Panc1 (cell line): ENCODE measurements around the gene NYAP2. TPM values are rescaled to one million over a fixed set of nuclear protein-coding genes. Genes with fewer than 3 reads are reported as not detected.

Source experiments
- ATAC-seq: fragments of 200-7000 bp; cut with Tn5 transposase; 2 replicates; pipeline ENCODE4 v1.9.1; 2020; ENCODE audit warnings: mild to moderate bottlenecking, moderate library complexity
- BruUV-seq: library from RNA; stranded (reverse); fragments of 400-500 nt; replicated peaks from 2 replicates; lab custom pipeline; 2021; lab: Mats Ljungman, UMichigan
- CTCF ChIA-PET: fragments of 300-600 bp; sonication (Branson Sonifier 250); formaldehyde crosslinking; loops from one replicate; lab custom pipeline; 2022; ENCODE audit warnings: antibody characterized with exemption; lab: Charles Lee
- POLR2A ChIA-PET: fragments of 300-600 bp; sonication (Branson Sonifier 250); formaldehyde crosslinking; loops from one replicate; lab custom pipeline; 2022; ENCODE audit warnings: antibody characterized with exemption; lab: Charles Lee
- DNase-seq: peaks from one replicate; pipeline ENCODE4 v3.0.0-alpha.2; 2010; ENCODE audit warnings: low read depth, low spot score
- H3K27ac ChIP-seq: 2 replicates; pipeline ENCODE4 v1.5.1; 2011; ENCODE audit warnings: mild to moderate bottlenecking, low read length, inconsistent platforms
- H3K27me3 ChIP-seq: fragments of 200-500 bp; sonication (Bioruptor generic); 2 replicates; pipeline ENCODE4 v1.6.0; 2014; ENCODE audit warnings: low read length, inconsistent platforms; ENCODE audit not compliant: control insufficient read depth, insufficient read depth
- H3K36me3 ChIP-seq: fragments of 200-500 bp; sonication (Bioruptor generic); 2 replicates; pipeline ENCODE4 v1.5.1; 2014; ENCODE audit warnings: inconsistent platforms, mild to moderate bottlenecking, low read length, moderate library complexity; ENCODE audit not compliant: control insufficient read depth, insufficient read depth
- H3K4me1 ChIP-seq: 2 replicates; pipeline ENCODE4 v1.5.1; 2011; ENCODE audit warnings: inconsistent platforms, mild to moderate bottlenecking, low read length, moderate library complexity; ENCODE audit not compliant: control insufficient read depth, insufficient read depth
- H3K4me3 ChIP-seq, 2 experiments: 2 replicates each; pipeline ENCODE4 v1.5.1; 2011 to 2012; ENCODE audit warnings: low read depth in 2 of 2, low read length in 2 of 2, mild to moderate bottlenecking in 2 of 2, inconsistent platforms in 1 of 2, moderate library complexity in 1 of 2
- H3K9me3 ChIP-seq: fragments of 200-500 bp; sonication (Bioruptor generic); 2 replicates; pipeline ENCODE4 v1.5.1; 2014; ENCODE audit warnings: low read depth, mild to moderate bottlenecking, inconsistent platforms, low read length, moderate library complexity; ENCODE audit not compliant: control insufficient read depth, insufficient read depth
- POLR2AphosphoS5 ChIP-seq: IDR thresholded peaks from 2 replicates; pipeline ENCODE4 v1.6.1; 2012; ENCODE audit warnings: mild to moderate bottlenecking, low read depth, low read length, moderate library complexity
- TCF7L2 ChIP-seq: IDR thresholded peaks from 2 replicates; pipeline ENCODE4 v1.6.1; 2011; ENCODE audit warnings: mild to moderate bottlenecking, low read depth, low read length, inconsistent platforms
- in situ Hi-C: cut with HindIII; loops from 2 replicates; pipeline ENCODE4 v1.10.0; 2016; ENCODE audit warnings: low sequenced_read_pairs, low pct_unique_long_range_greater_than_20kb
- intact Hi-C: fragments of 100-400 bp; cut with micrococcal nuclease; formaldehyde crosslinking; loops from one replicate; pipeline ENCODE4 v1.10.0; 2022; ENCODE audit not compliant: unreplicated experiment
- total RNA-seq: library from RNA; stranded (reverse); gene quantifications from one replicate; pipeline ENCODE4 v1.2.1, GENCODE V29; 2021; ENCODE audit not compliant: unreplicated experiment
- TF ChIP-seq, protein P1 (sequence below): fragments of 450-650 bp; IDR thresholded peaks from 2 replicates; pipeline ENCODE4 v1.5.1; 2017; ENCODE audit warnings: mild to moderate bottlenecking
- TF ChIP-seq, protein P2 (sequence below), 2 experiments: IDR thresholded peaks; 2 replicates each; pipeline ENCODE4 v1.6.1; 2011 to 2012; ENCODE audit warnings: low read depth in 2 of 2, control low read depth in 1 of 2, low read length in 1 of 2, mild to moderate bottlenecking in 1 of 2, moderate library complexity in 1 of 2; ENCODE audit not compliant: insufficient read depth in 1 of 2

NYAP2 gene
- total RNA-seq, 1 experiment from 2014 or later = not detected

DNA sequence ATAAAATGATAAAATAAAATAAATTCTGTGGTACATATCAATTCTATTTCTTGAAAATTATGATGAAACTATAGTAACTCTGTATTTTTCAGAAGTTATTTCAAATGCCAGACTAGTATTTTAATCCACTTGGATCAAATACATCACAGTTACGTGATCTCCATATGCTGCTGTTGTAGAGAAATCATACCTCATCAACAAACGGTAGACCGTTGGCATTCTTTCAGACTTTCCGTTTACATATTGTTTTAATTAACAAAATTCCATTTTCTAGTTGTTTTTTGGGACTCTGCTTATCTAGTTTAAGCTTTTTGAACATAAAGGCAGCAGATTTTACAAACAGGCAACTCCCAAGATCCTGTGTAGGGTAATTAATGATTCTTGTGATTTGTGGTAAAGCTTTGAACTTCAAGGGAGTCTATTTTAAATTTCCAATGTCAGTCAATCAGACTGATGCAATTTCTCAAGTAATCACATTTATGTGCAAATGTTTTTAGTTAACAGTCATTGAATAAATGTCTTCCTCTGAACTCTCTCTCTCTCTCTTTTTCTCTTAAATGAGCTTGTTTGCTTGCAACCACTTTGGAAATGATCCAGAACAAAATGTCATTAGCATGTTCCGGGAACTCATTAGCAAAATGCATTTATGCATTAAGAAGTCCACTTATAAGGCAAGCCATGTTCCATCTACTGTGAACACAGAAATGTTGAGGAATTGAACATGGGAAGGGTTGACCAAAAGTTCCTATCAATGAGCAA is 31.8 kb downstream of the NYAP2 start:
- DNase-seq (no peak), ATAC-seq (no peak)
- intact Hi-C loops = no loop called here
- H3K27ac ChIP-seq = no peak overlapping the region
- BruUV-seq = no TSS peak
- no peaks in the 10 kb centered on the region for H3K36me3 ChIP-seq
- TF ChIP-seq TCF7L2 (no peak), POLR2AphosphoS5 (no peak)
- TF ChIP-seq, protein P1, sequence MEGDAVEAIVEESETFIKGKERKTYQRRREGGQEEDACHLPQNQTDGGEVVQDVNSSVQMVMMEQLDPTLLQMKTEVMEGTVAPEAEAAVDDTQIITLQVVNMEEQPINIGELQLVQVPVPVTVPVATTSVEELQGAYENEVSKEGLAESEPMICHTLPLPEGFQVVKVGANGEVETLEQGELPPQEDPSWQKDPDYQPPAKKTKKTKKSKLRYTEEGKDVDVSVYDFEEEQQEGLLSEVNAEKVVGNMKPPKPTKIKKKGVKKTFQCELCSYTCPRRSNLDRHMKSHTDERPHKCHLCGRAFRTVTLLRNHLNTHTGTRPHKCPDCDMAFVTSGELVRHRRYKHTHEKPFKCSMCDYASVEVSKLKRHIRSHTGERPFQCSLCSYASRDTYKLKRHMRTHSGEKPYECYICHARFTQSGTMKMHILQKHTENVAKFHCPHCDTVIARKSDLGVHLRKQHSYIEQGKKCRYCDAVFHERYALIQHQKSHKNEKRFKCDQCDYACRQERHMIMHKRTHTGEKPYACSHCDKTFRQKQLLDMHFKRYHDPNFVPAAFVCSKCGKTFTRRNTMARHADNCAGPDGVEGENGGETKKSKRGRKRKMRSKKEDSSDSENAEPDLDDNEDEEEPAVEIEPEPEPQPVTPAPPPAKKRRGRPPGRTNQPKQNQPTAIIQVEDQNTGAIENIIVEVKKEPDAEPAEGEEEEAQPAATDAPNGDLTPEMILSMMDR = no peak
- TF ChIP-seq, protein P2, sequence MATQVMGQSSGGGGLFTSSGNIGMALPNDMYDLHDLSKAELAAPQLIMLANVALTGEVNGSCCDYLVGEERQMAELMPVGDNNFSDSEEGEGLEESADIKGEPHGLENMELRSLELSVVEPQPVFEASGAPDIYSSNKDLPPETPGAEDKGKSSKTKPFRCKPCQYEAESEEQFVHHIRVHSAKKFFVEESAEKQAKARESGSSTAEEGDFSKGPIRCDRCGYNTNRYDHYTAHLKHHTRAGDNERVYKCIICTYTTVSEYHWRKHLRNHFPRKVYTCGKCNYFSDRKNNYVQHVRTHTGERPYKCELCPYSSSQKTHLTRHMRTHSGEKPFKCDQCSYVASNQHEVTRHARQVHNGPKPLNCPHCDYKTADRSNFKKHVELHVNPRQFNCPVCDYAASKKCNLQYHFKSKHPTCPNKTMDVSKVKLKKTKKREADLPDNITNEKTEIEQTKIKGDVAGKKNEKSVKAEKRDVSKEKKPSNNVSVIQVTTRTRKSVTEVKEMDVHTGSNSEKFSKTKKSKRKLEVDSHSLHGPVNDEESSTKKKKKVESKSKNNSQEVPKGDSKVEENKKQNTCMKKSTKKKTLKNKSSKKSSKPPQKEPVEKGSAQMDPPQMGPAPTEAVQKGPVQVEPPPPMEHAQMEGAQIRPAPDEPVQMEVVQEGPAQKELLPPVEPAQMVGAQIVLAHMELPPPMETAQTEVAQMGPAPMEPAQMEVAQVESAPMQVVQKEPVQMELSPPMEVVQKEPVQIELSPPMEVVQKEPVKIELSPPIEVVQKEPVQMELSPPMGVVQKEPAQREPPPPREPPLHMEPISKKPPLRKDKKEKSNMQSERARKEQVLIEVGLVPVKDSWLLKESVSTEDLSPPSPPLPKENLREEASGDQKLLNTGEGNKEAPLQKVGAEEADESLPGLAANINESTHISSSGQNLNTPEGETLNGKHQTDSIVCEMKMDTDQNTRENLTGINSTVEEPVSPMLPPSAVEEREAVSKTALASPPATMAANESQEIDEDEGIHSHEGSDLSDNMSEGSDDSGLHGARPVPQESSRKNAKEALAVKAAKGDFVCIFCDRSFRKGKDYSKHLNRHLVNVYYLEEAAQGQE (IDR thresholded peaks at IDR 0.05; ENCODE audit: insufficient read depth in 1 of 2, low read depth in 2 of 2, low read length in 1 of 2) = no peak
- no peaks in the 10 kb centered on the region for H3K9me3 ChIP-seq
- CTCF ChIA-PET = no interaction called here
- POLR2A ChIA-PET = no interaction called here
- no peaks in the 10 kb centered on the region for H3K27me3 ChIP-seq
- no peak overlapping the region for H3K4me3 ChIP-seq
- H3K4me1 ChIP-seq = no peaks in the 10 kb centered on the region
- in situ Hi-C loops = no loop called here

DNA sequence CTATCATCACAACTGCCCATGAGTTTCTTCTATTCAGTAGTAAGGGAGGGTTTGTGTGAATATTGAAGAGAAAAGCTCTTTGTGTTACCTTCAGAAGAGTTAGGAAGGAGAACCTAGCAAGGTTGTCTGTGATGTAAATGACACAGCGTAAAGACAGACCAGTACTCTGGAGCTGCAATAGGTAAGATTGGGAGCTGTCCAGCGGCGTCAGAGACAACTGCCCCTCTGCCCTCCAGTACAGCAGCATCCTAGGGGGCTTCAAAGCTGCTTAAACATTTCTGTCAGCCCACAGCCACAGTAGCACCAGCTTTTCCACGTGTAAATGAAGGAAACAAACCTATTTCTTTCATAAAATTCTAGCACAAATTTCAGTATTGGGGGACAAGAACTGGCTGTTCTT is 34.5 kb downstream of the NYAP2 start:
- intact Hi-C loops = no loop called here
- DNase-seq (no peak), ATAC-seq (no peak)
- CTCF ChIA-PET = no interaction called here
- in situ Hi-C loops = no loop called here
- no peak overlapping the region for H3K4me3 ChIP-seq
- H3K4me1 ChIP-seq = no peaks in the 10 kb centered on the region
- no peaks in the 10 kb centered on the region for H3K27me3 ChIP-seq
- H3K9me3 ChIP-seq = no peaks in the 10 kb centered on the region
- no peak overlapping the region for H3K27ac ChIP-seq
- POLR2A ChIA-PET = no interaction called here
- H3K36me3 ChIP-seq = no peaks in the 10 kb centered on the region
- no TSS peak for BruUV-seq
- no peak for TF ChIP-seq TCF7L2
- TF ChIP-seq, protein P2 (IDR thresholded peaks at IDR 0.05; ENCODE audit: insufficient read depth in 1 of 2, low read depth in 2 of 2, low read length in 1 of 2) = peak in 1 of 2 experiments; percentile 33; a peak in 1 of 4 replicates
